ENCODE results near the gene PPP1R3G.

DNA sequence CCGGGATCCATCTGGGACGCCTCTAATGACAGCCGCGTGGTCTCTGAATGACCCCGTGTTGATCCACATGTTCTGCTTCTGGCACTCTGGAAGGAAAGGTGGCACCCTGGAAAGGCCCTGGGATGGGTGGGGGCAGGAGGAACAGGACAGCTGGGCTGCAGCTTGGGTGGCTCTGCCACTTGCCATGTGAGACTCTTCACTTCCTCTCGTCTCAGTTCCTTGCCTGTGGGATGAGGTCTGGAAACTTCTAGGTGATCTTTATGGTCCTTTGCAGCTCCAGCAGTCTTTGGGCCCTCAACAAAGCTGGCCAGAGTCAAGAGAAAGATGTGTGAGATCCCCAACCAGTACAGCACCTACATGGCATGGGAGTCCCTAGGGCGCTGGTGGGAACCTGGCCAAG is 26.5 kb downstream of the PPP1R3G start:
- TF ChIP-seq CTCF (IDR thresholded peaks at IDR 0.05; ENCODE audit: insufficient read depth, low read depth, low read length) = no peak
- no peak for TF ChIP-seq EZH2 (IDR thresholded peaks at IDR 0.05; ENCODE audit: insufficient read depth, low read length)

Data from astrocyte (in vitro differentiated cells and primary cell).